Panc1 (cell line): ENCODE data around the gene EFCAB8. TPM values are rescaled to one million over a fixed set of nuclear protein-coding genes. Genes with fewer than 3 reads are reported as not detected.

ENCODE experiments used
- ATAC-seq: fragments of 200-7000 bp; cut with Tn5 transposase; 2 replicates; pipeline ENCODE4 v1.9.1; 2020; ENCODE audit warnings: mild to moderate bottlenecking, moderate library complexity
- BruUV-seq: library from RNA; stranded (reverse); fragments of 400-500 nt; replicated peaks from 2 replicates; lab custom pipeline; 2021; lab: Mats Ljungman, UMichigan
- CTCF ChIA-PET: fragments of 300-600 bp; sonication (Branson Sonifier 250); formaldehyde crosslinking; loops from one replicate; lab custom pipeline; 2022; ENCODE audit warnings: antibody characterized with exemption; lab: Charles Lee
- POLR2A ChIA-PET: fragments of 300-600 bp; sonication (Branson Sonifier 250); formaldehyde crosslinking; loops from one replicate; lab custom pipeline; 2022; ENCODE audit warnings: antibody characterized with exemption; lab: Charles Lee
- DNase-seq: peaks from one replicate; pipeline ENCODE4 v3.0.0-alpha.2; 2010; ENCODE audit warnings: low read depth, low spot score
- H3K27ac ChIP-seq: 2 replicates; pipeline ENCODE4 v1.5.1; 2011; ENCODE audit warnings: mild to moderate bottlenecking, low read length, inconsistent platforms
- H3K27me3 ChIP-seq: fragments of 200-500 bp; sonication (Bioruptor generic); 2 replicates; pipeline ENCODE4 v1.6.0; 2014; ENCODE audit warnings: low read length, inconsistent platforms; ENCODE audit not compliant: control insufficient read depth, insufficient read depth
- H3K36me3 ChIP-seq: fragments of 200-500 bp; sonication (Bioruptor generic); 2 replicates; pipeline ENCODE4 v1.5.1; 2014; ENCODE audit warnings: inconsistent platforms, mild to moderate bottlenecking, low read length, moderate library complexity; ENCODE audit not compliant: control insufficient read depth, insufficient read depth
- H3K4me1 ChIP-seq: 2 replicates; pipeline ENCODE4 v1.5.1; 2011; ENCODE audit warnings: inconsistent platforms, mild to moderate bottlenecking, low read length, moderate library complexity; ENCODE audit not compliant: control insufficient read depth, insufficient read depth
- H3K4me3 ChIP-seq, 2 experiments: 2 replicates each; pipeline ENCODE4 v1.5.1; 2011 to 2012; ENCODE audit warnings: low read depth in 2 of 2, low read length in 2 of 2, mild to moderate bottlenecking in 2 of 2, inconsistent platforms in 1 of 2, moderate library complexity in 1 of 2
- H3K9me3 ChIP-seq: fragments of 200-500 bp; sonication (Bioruptor generic); 2 replicates; pipeline ENCODE4 v1.5.1; 2014; ENCODE audit warnings: low read depth, mild to moderate bottlenecking, inconsistent platforms, low read length, moderate library complexity; ENCODE audit not compliant: control insufficient read depth, insufficient read depth
- POLR2AphosphoS5 ChIP-seq: IDR thresholded peaks from 2 replicates; pipeline ENCODE4 v1.6.1; 2012; ENCODE audit warnings: mild to moderate bottlenecking, low read depth, low read length, moderate library complexity
- SIN3A ChIP-seq: IDR thresholded peaks from 2 replicates; pipeline ENCODE4 v1.6.1; 2012; ENCODE audit warnings: low read depth, mild to moderate bottlenecking, low read length, moderate library complexity, borderline replicate concordance; ENCODE audit not compliant: insufficient read depth
- TCF7L2 ChIP-seq: IDR thresholded peaks from 2 replicates; pipeline ENCODE4 v1.6.1; 2011; ENCODE audit warnings: mild to moderate bottlenecking, low read depth, low read length, inconsistent platforms
- in situ Hi-C: cut with HindIII; loops from 2 replicates; pipeline ENCODE4 v1.10.0; 2016; ENCODE audit warnings: low sequenced_read_pairs, low pct_unique_long_range_greater_than_20kb
- intact Hi-C: fragments of 100-400 bp; cut with micrococcal nuclease; formaldehyde crosslinking; loops from one replicate; pipeline ENCODE4 v1.10.0; 2022; ENCODE audit not compliant: unreplicated experiment
- total RNA-seq: library from RNA; stranded (reverse); gene quantifications from one replicate; pipeline ENCODE4 v1.2.1, GENCODE V29; 2021; ENCODE audit not compliant: unreplicated experiment
- TF ChIP-seq, protein P1 (sequence below): fragments of 450-650 bp; IDR thresholded peaks from 2 replicates; pipeline ENCODE4 v1.5.1; 2017; ENCODE audit warnings: mild to moderate bottlenecking
- TF ChIP-seq, protein P2 (sequence below), 2 experiments: IDR thresholded peaks; 2 replicates each; pipeline ENCODE4 v1.6.1; 2011 to 2012; ENCODE audit warnings: low read depth in 2 of 2, control low read depth in 1 of 2, low read length in 1 of 2, mild to moderate bottlenecking in 1 of 2, moderate library complexity in 1 of 2; ENCODE audit not compliant: insufficient read depth in 1 of 2

EFCAB8 gene
- total RNA-seq, 1 experiment from 2014 or later, result 1.1 TPM

DNA sequence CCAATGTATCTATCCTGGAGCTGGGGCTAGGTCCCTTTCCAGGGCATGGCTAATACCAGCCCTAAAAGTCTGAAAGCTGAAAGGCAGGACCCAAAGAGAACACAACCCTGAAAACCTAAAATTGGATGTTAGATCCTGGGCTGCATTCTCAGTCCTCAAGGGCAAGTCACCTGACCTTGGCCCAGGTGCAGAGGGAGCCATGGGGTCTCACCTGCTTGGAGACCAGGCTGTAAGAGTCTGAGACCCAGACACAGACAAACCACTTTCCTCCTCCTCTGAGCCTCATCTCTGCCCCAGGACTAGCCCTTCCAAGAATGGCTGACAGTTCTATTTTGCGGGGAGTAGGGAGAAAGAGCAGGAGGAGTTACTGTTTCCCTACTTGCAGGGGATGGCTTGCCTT is 60.0 kb downstream of the EFCAB8 start:
- Histone ChIP-seq H3K4me3 (no peak overlapping the region), H3K9me3 (0 out of 2 replicates have a peak, but pooled peaks cover 4% of the 10 kb centered on the region), H3K27ac (no peak overlapping the region), H3K27me3 (no peaks in the 10 kb centered on the region), H3K4me1 (no peaks in the 10 kb centered on the region), H3K36me3 (no peaks in the 10 kb centered on the region)
- POLR2A ChIA-PET, result no interaction called here
- no TSS peak for BruUV-seq
- DNase-seq, result no peak
- no peak for ATAC-seq
- CTCF ChIA-PET, result no interaction called here
- intact Hi-C loops, result no loop called here
- no peak for TF ChIP-seq POLR2AphosphoS5
- TF ChIP-seq SIN3A, result no peak
- TF ChIP-seq, protein P1, sequence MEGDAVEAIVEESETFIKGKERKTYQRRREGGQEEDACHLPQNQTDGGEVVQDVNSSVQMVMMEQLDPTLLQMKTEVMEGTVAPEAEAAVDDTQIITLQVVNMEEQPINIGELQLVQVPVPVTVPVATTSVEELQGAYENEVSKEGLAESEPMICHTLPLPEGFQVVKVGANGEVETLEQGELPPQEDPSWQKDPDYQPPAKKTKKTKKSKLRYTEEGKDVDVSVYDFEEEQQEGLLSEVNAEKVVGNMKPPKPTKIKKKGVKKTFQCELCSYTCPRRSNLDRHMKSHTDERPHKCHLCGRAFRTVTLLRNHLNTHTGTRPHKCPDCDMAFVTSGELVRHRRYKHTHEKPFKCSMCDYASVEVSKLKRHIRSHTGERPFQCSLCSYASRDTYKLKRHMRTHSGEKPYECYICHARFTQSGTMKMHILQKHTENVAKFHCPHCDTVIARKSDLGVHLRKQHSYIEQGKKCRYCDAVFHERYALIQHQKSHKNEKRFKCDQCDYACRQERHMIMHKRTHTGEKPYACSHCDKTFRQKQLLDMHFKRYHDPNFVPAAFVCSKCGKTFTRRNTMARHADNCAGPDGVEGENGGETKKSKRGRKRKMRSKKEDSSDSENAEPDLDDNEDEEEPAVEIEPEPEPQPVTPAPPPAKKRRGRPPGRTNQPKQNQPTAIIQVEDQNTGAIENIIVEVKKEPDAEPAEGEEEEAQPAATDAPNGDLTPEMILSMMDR, result no peak
- TF ChIP-seq, protein P2, sequence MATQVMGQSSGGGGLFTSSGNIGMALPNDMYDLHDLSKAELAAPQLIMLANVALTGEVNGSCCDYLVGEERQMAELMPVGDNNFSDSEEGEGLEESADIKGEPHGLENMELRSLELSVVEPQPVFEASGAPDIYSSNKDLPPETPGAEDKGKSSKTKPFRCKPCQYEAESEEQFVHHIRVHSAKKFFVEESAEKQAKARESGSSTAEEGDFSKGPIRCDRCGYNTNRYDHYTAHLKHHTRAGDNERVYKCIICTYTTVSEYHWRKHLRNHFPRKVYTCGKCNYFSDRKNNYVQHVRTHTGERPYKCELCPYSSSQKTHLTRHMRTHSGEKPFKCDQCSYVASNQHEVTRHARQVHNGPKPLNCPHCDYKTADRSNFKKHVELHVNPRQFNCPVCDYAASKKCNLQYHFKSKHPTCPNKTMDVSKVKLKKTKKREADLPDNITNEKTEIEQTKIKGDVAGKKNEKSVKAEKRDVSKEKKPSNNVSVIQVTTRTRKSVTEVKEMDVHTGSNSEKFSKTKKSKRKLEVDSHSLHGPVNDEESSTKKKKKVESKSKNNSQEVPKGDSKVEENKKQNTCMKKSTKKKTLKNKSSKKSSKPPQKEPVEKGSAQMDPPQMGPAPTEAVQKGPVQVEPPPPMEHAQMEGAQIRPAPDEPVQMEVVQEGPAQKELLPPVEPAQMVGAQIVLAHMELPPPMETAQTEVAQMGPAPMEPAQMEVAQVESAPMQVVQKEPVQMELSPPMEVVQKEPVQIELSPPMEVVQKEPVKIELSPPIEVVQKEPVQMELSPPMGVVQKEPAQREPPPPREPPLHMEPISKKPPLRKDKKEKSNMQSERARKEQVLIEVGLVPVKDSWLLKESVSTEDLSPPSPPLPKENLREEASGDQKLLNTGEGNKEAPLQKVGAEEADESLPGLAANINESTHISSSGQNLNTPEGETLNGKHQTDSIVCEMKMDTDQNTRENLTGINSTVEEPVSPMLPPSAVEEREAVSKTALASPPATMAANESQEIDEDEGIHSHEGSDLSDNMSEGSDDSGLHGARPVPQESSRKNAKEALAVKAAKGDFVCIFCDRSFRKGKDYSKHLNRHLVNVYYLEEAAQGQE (IDR thresholded peaks at IDR 0.05; ENCODE audit: insufficient read depth in 1 of 2, low read depth in 2 of 2, low read length in 1 of 2), result no peak
- TF ChIP-seq TCF7L2, result no peak
- in situ Hi-C loops, result no loop called here

DNA sequence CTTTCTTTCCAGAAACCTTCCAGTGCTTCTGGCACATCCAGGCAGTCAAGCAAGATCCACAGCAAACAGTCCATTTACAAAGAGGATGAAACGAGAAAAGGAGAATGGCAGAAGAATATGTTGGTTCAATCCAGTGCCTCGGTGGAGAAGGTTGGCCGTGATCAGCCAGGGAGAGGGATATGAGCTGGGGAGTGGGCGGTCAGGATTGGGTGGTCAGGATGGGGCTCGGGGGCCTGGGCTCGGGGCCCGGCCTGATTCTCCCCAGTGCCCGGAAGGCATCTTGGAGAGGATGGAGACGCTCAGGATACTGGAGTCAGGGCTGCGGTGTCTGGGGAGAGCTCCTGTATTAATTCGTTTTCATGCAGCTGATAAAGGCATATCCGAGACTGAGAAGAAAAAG is 61.3 kb downstream of the EFCAB8 start:
- Histone ChIP-seq H3K27ac (no peak overlapping the region), H3K4me3 (no peak overlapping the region), H3K27me3 (no peaks in the 10 kb centered on the region), H3K36me3 (no peaks in the 10 kb centered on the region), H3K9me3 (0 out of 2 replicates have a peak, but pooled peaks cover 2% of the 10 kb centered on the region), H3K4me1 (no peaks in the 10 kb centered on the region)
- CTCF ChIA-PET, result no interaction called here
- intact Hi-C loops (no loop called here), in situ Hi-C loops (no loop called here)
- POLR2A ChIA-PET, result no interaction called here
- TF ChIP-seq SIN3A, result no peak
- TF ChIP-seq, protein P2 (IDR thresholded peaks at IDR 0.05; ENCODE audit: insufficient read depth in 1 of 2, low read depth in 2 of 2, low read length in 1 of 2), result no peak
- TF ChIP-seq TCF7L2, result no peak
- TF ChIP-seq, protein P1, result no peak
- TF ChIP-seq POLR2AphosphoS5, result no peak
- ATAC-seq (no peak), DNase-seq (no peak)
- no TSS peak for BruUV-seq
